Ectodermal cell (in vitro differentiated cells): ENCODE data around the gene GMEB2.
"Not testable (repeated sequence)": the region's sequence is repeated elsewhere in the genome, so short reads cannot be mapped to it uniquely, and the experiment has no call there.

Source experiments
- H3K27ac ChIP-seq: 2 replicates; pipeline ENCODE4 v1.7.0; 2013; ENCODE audit warnings: mild to moderate bottlenecking, low read depth, low read length; ENCODE audit not compliant: insufficient read depth, poor library complexity, severe bottlenecking
- H3K27me3 ChIP-seq: 2 replicates; pipeline ENCODE4 v1.7.0; 2013; ENCODE audit warnings: mild to moderate bottlenecking, low read length; ENCODE audit not compliant: insufficient read depth, control insufficient read depth, poor library complexity, severe bottlenecking
- H3K36me3 ChIP-seq: one replicate; pipeline ENCODE4 v1.7.0; 2013; ENCODE audit warnings: low read length; ENCODE audit not compliant: control insufficient read depth, insufficient read depth
- H3K4me1 ChIP-seq: one replicate; pipeline ENCODE4 v1.7.0; 2013; ENCODE audit warnings: low read length; ENCODE audit not compliant: control insufficient read depth, insufficient read depth
- H3K4me3 ChIP-seq: 2 replicates; pipeline ENCODE4 v1.7.0; 2013; ENCODE audit warnings: low read depth, low read length, control low read depth; ENCODE audit not compliant: insufficient read depth
- H3K9me3 ChIP-seq: 2 replicates; pipeline ENCODE4 v1.7.0; 2013; ENCODE audit warnings: mild to moderate bottlenecking, low read length, moderate library complexity; ENCODE audit not compliant: control insufficient read depth
- WGBS, 2 experiments: methylation state at CpG; one replicate each; pipeline ENCODE4 v1.1.7; 2013; ENCODE audit warnings: missing lambda C conversion rate in 2 of 2; 5-methylcytosine and 5-hydroxymethylcytosine counted together

GMEB2 gene

DNA sequence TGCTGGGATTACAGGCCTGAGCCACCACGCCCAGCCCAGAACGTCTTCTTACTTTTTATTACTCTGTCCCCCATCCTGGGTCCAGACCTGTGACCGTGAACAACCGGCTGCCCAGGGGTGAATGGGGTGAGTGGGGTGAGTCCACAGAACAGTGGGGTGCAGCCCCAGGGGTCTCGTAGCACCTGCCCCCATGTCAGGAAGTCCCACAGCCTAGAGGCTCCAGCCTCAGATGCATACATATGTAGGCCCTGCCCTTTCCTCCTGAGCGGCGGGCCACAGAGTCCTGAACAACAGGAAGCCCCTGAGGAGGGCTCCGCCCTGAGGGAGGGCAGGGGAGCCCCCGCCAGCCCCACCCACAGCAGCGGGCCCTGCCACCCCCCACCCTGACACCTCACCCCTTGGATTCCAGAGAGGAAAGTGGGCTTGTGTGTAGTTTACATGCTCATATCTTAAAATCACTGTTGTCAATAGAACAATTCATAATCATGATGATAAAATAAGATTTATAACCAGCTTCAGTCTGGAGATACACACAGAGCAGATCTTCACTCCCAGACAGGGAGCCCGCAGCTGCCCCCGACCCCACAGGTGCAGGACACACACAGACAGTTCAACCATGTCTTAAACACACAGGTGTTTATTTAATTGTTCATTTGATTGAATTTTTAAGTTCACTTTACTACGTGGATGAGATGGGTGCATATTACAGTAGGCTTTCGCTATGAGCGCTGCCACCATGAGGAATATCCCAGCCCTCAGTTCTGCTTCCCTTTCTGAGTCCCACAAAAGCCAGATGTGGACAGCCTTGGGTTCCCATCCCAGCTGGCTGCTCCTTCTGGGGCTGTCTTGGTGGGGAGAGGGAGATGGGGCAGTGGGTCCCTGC is 12.4 kb upstream of the GMEB2 start:
- Histone ChIP-seq H3K4me1 (peaks cover 8% of the 10 kb centered on the region), H3K27ac (no peak overlapping the region), H3K9me3 (no peaks in the 10 kb centered on the region), H3K36me3 (no peaks in the 10 kb centered on the region), H3K27me3 (peaks cover 27% of the 10 kb centered on the region), H3K4me3 (no peak overlapping the region)
- WGBS, 2 experiments = 80 to 82% methylated on average over 15 of the region's 15 CpGs

DNA sequence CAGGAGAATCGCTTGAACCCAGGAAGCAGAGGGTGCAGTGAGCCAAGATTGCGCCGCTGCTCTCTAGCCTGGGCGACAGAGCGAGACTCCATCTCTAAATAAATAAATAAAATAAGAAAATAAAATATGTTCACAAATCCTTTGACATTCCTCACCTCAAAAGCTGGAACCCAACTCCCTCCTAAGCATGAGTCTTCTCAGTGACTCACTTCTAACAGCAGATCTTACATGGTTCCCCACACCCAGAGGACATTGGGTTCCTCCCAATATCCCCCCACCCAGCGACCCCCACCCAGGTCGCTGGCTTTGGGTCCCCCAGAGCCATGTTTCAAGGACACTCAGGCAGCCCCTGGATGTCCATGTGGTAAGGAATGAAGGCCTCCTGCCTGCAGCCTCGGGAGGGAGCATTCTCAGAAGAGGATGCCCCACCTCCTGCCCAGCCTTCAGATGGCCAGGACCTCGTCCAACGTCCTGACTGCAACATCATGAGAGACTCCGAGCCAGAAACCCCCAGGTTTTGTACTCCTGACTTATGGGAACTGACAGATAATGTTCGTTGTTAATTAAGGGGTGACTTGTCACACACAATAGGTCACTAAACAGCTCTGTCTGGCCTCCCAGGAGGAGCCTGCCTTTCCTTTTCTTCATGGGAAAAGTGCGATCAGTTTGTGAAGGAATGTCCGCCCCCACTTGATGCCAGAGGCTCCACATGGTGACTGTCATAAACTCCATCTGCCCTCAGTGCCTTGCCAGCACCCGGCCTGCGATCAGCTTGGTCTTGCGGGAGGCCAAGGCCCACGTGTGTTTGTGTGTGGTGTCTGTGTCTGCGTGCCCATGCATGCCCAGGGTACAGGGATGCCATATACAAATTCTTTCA is 10.1 kb upstream of the GMEB2 start:
- H3K9me3 ChIP-seq = no peaks in the 10 kb centered on the region
- peaks cover 8% of the 10 kb centered on the region for H3K27me3 ChIP-seq
- H3K27ac ChIP-seq = no peak overlapping the region
- H3K4me1 ChIP-seq = no peaks in the 10 kb centered on the region
- no peaks in the 10 kb centered on the region for H3K36me3 ChIP-seq
- H3K4me3 ChIP-seq = no peak overlapping the region
- 83 to 85% methylated on average over 17 to 18 of the region's 19 CpGs for WGBS, 2 experiments

DNA sequence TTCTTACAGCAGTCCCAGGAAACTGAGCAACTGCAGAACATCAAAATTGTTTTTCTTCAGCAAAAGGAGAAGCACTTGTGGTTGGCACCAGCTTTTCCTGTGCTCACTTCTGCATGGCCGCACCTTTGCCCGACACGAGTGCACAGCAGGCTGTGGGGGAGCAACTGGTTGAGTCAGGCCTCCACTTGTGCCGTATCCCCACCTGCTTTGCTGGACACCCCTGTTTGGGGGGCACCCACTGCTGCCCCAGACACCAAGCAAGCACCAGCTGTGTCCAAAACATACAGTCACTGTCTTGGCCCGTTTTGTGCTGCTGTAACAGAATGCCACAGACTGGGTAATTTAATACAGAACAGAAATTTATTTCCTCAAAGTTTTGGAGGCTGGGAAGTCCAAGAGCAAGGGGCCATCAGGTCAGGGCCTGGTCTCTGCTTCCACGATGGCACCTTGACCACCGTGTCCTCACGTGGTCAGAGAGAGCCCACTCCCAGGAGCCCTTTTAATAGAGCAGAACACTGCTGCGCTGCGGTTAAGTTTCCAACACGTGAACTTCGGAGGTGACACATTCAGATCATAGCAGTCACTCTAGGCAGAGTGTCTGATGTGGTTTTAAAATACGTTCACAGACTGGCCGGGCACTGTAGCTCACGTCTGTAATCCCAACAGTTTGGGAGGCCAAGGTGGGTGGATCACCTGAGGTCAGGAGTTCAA is 8.7 kb upstream of the GMEB2 start:
- Histone ChIP-seq H3K27ac (no peak overlapping the region), H3K4me3 (no peak overlapping the region), H3K27me3 (no peaks in the 10 kb centered on the region), H3K36me3 (no peaks in the 10 kb centered on the region), H3K4me1 (no peaks in the 10 kb centered on the region), H3K9me3 (no peaks in the 10 kb centered on the region)
- 93% methylated on average over 15 of the region's 15 CpGs for WGBS, 2 experiments

DNA sequence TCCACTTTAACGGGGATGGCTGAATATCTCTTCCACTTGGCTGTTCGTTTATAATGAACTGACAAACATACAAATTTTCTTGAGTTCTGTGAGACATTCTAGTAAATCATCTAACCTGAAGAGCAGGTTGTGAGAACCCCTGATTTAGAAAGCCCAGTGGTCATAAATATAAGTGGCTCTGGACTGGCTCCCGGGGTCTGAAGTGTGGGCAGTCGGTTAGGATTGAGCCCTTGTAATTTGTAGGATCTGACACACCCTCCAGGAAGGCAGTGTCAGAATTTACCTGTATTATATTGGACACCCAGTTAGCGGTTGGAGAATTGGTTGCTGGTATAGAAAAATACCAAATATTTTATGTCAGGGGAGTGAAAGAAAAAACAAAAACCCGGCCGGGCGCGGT is 6.8 kb upstream of the GMEB2 start:
- Histone ChIP-seq H3K27ac (no peak overlapping the region), H3K4me3 (no peak overlapping the region), H3K36me3 (no peaks in the 10 kb centered on the region), H3K27me3 (no peaks in the 10 kb centered on the region), H3K9me3 (no peaks in the 10 kb centered on the region), H3K4me1 (no peaks in the 10 kb centered on the region)
- WGBS, 2 experiments = 92 to 98% methylated on average over 9 of the region's 9 CpGs

DNA sequence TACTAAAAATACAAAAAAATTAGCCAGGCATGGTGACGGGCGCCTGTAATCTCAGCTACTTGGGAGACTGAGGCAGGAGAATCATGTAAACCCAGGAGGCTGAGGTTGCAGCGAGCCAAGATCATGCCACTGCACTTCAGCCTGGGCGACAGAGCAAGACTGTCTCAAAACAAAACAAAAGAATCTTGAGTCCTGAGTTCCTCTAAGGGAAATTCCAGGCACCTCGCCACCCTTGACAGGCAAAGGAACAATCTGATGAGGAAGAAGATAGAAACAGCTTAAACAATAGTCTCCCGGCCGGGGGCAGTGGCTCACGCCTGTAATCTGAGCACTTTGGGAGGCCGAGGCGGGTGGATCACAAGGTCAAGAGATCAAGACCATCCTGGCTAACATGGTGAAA is 4.5 kb upstream of the GMEB2 start:
- not testable (repeated sequence) for H3K4me1 ChIP-seq, H3K9me3 ChIP-seq, H3K36me3 ChIP-seq, H3K27ac ChIP-seq, H3K27me3 ChIP-seq, H3K4me3 ChIP-seq
- whole genome bisulfite sequencing, 2 experiments = 63 to 73% methylated on average over 10 of the region's 10 CpGs

DNA sequence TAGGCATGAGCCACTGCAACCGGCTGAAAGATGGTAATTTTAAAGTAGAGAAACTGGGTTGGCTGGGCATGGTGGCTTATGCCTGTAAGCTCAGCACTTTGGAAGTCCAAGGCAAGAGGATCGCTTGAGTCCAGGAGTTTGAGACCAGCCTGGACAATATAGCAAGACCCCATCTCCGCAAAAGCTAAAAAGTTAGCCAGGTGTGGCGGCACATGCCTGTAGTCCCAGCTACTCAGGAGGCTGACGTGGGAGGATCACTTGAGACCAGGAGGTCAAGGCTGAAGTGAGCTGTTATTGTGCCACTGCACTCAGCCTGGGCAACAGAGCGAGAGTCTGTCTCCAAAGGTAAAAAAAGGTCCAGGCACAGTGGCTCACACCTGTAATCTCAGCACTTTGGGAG is 4.1 kb upstream of the GMEB2 start:
- not testable (repeated sequence) for H3K9me3 ChIP-seq, H3K36me3 ChIP-seq, H3K4me1 ChIP-seq, H3K27ac ChIP-seq, H3K4me3 ChIP-seq, H3K27me3 ChIP-seq
- 94 to 96% methylated on average over 6 of the region's 6 CpGs for WGBS, 2 experiments

DNA sequence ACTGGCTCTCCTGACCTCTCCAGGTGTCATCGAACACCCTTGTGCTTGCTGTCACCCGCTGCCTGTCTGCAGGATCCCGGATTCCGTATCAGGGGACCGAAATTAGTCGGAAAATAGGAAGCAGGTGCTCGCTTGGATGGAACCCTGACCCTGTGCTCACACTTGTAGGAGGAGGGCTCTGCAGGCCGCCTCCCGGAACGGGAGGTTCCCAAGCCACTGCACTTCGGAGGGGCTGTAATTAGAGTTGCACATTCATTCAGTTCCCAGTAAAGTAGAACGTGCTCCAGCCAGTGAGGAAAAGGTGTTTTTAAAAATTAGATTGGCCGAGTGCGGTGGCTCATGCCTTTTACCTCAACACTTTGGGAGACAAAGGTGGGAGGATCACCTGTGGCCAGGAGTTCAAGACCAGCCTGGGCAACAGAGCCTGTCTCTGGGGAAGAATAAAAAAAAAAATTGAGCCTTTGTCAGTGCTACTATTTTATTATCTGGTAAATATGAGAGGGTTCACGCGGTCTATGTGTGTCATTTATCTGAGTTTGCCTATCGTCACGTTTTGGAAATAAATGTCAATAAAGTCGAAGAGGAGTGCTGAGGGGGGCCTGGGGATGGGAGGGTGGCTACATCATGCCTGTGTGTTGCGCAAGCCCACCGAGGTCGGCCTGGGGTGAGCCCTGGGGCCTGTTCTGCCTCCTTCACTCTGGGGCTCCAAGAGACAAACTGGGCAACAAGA is 1.5 kb upstream of the GMEB2 start:
- H3K4me1 ChIP-seq = peaks cover 11% of the 10 kb centered on the region
- peak overlapping the region; percentile 97 for H3K4me3 ChIP-seq
- WGBS, 2 experiments = 87 to 91% methylated on average over 22 of the region's 22 CpGs
- no peaks in the 10 kb centered on the region for H3K36me3 ChIP-seq
- H3K27me3 ChIP-seq = no peaks in the 10 kb centered on the region
- H3K27ac ChIP-seq = no peak overlapping the region
- no peaks in the 10 kb centered on the region for H3K9me3 ChIP-seq

DNA sequence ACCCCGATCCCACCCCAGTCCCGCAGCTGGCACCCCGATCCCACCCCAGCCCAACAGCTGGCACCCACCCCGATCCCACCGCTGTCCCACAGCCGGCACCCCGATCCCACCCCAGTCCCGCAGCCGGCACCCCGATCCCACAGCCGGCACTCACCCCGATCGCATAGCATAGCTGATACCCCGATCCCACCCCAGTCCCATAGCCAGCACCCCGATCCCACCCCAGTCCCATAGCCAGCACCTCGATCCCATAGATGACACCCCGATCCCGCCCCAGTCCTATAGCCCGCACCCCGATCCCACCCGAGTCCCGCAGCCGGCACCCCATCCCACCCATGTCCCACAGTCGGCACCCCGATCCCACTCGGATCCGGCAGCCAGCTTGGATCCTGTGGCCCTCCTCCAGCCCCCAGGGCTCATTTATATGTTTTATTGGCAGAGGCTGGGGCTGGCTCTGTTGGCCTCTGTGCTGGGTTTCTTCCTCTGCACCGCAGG is 897 bp upstream of the GMEB2 start:
- Histone ChIP-seq H3K4me3 (peak overlapping the region; percentile 97), H3K36me3 (no peaks in the 10 kb centered on the region), H3K4me1 (peaks cover 11% of the 10 kb centered on the region), H3K27me3 (no peaks in the 10 kb centered on the region), H3K27ac (no peak overlapping the region), H3K9me3 (no peaks in the 10 kb centered on the region)
- 73 to 75% methylated on average over 28 of the region's 28 CpGs for WGBS, 2 experiments

DNA sequence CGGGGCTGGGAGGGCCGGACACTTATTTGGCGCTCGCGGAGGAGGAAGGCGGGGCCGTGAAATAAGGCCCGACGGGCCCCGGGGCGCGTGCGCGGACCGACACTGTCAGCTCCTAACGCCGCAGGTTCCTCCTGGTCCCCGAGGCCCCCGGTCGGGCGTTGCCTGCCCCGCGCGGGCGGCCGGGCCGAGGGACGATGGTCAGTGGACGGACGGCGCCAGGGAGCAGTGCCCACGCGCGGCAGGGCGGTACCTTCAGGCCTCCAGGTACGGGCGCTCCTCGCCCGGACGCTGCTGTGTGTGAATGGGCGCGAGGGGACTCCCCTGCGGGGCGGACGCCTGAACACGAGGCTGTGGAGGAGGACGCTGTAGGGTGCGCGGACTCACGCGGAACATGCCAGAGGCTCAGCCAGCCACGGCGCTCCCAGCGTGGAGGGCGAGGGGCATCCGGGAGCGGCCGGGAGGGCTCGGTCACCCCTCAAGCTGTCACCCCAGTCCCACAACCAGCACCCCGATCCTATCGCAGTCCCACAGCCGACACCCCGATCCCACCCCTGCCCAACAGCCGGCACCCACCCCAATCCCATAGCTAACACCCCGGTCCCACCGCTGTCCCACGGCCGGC is 339 bp upstream of the GMEB2 start:
- Histone ChIP-seq H3K36me3 (no peaks in the 10 kb centered on the region), H3K4me3 (peak overlapping the region; percentile 97), H3K9me3 (no peaks in the 10 kb centered on the region), H3K4me1 (peaks cover 11% of the 10 kb centered on the region), H3K27ac (no peak overlapping the region), H3K27me3 (no peaks in the 10 kb centered on the region)
- 3 to 4% methylated on average over 68 of the region's 68 CpGs for WGBS, 2 experiments
